Measurements from ENCODE around the gene SLC13A1.

DNA sequence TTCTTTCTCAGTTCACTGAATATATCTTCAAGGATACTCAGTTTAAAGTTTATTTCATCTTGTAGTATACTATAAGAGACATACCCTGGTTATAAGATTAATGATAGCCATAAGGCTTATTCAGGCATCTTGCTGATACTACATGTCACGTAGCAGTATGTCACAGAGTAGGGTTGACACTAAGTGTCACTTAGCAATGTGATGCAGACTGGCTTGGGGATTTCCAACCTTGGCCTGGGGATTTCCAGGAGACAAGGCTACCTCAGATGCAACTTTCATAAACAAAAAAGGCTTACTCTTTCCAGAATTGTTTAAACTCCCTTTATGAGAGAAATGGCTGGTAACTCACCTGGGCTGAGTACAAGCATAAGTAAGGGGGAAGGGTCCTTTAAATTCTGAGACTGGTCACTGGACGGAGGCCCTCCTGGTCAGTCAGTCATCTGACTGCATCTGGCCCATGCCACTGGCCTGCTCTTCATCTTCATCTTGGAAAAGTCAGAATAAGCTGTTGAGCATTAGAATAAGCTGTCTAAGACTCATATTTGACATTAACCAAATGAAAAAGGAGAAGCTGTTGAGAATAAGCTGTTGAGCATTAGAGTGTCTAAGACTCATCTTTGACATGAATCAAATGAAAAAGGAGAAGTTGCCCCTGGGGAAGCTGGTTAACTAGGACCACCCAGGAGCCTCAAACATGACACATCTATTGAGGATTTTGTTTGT lies 9.5 kb downstream of the SLC13A1 start:
- TF ChIP-seq, protein P1, sequence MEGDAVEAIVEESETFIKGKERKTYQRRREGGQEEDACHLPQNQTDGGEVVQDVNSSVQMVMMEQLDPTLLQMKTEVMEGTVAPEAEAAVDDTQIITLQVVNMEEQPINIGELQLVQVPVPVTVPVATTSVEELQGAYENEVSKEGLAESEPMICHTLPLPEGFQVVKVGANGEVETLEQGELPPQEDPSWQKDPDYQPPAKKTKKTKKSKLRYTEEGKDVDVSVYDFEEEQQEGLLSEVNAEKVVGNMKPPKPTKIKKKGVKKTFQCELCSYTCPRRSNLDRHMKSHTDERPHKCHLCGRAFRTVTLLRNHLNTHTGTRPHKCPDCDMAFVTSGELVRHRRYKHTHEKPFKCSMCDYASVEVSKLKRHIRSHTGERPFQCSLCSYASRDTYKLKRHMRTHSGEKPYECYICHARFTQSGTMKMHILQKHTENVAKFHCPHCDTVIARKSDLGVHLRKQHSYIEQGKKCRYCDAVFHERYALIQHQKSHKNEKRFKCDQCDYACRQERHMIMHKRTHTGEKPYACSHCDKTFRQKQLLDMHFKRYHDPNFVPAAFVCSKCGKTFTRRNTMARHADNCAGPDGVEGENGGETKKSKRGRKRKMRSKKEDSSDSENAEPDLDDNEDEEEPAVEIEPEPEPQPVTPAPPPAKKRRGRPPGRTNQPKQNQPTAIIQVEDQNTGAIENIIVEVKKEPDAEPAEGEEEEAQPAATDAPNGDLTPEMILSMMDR (IDR thresholded peaks at IDR 0.05), result no peak
- TF ChIP-seq, protein P2, sequence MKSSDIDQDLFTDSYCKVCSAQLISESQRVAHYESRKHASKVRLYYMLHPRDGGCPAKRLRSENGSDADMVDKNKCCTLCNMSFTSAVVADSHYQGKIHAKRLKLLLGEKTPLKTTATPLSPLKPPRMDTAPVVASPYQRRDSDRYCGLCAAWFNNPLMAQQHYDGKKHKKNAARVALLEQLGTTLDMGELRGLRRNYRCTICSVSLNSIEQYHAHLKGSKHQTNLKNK (CRISPR knock-in tag; IDR thresholded peaks at IDR 0.05), result no peak
- TF ChIP-seq AR (CRISPR knock-in tag; IDR thresholded peaks at IDR 0.05) (no peak), ELF4 (CRISPR knock-in tag; IDR thresholded peaks at IDR 0.05; ENCODE audit: low read depth) (no peak), ESRRA (CRISPR knock-in tag; IDR thresholded peaks at IDR 0.05; ENCODE audit: borderline replicate concordance) (no peak), SMAD4 (CRISPR knock-in tag; IDR thresholded peaks at IDR 0.05) (no peak), USF2 (CRISPR knock-in tag; IDR thresholded peaks at IDR 0.05) (no peak), ZNF232 (CRISPR knock-in tag; IDR thresholded peaks at IDR 0.05) (no peak), TP53 (CRISPR knock-in tag; IDR thresholded peaks at IDR 0.05) (no peak), TEAD4 (CRISPR knock-in tag; IDR thresholded peaks at IDR 0.05) (no peak), ARID4B (CRISPR knock-in tag; IDR thresholded peaks at IDR 0.05; ENCODE audit: borderline replicate concordance) (no peak)
- TF ChIP-seq, protein P3, sequence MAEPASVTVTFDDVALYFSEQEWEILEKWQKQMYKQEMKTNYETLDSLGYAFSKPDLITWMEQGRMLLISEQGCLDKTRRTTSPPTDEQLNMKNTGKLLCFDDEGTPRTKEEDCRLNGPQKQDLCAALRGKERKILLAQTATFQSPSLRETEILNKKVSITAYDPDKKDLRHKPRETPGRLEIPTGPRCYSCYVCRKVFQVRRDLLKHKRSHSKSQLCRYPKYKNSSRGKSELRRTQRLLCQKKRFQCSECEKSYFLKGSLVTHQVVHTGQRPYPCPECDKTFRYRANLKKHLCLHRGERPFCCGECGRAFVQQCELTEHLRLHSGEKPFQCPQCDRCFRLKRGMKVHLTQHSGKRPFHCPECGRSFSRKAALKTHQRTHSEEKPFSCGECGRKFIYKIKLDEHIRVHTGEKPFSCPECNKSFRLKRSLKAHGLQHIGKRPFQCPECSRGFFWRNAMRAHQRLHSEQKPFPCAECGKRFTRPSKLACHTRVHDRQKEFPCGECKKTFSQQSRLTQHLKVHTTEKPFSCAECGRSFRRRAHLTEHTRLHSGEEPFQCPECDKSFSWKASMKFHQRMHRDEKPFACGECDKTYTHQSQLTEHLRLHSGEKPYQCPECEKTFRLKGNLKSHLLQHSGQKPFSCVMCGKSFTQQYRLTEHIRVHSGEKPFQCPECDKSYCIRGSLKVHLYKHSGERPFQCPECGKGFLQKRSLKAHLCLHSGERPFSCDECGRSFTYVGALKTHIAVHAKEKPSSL (CRISPR knock-in tag; conservative IDR thresholded peaks at IDR 0.05), result no peak
- TF ChIP-seq, protein P4, sequence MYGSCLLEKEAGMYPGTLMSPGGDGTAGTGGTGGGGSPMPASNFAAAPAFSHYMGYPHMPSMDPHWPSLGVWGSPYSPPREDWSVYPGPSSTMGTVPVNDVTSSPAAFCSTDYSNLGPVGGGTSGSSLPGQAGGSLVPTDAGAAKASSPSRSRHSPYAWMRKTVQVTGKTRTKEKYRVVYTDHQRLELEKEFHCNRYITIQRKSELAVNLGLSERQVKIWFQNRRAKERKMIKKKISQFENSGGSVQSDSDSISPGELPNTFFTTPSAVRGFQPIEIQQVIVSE (CRISPR knock-in tag; IDR thresholded peaks at IDR 0.05; ENCODE audit: borderline replicate concordance), result no peak
- TF ChIP-seq, protein P5, sequence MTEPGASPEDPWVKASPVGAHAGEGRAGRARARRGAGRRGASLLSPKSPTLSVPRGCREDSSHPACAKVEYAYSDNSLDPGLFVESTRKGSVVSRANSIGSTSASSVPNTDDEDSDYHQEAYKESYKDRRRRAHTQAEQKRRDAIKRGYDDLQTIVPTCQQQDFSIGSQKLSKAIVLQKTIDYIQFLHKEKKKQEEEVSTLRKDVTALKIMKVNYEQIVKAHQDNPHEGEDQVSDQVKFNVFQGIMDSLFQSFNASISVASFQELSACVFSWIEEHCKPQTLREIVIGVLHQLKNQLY (CRISPR knock-in tag; IDR thresholded peaks at IDR 0.05), result no peak
